NCI-H524 treated with DMSO at 0.1 percent for 48 hours (cell line): ENCODE data around the gene TSC22D4.

ENCODE experiments used
- DNase-seq: peaks from one replicate; lab custom pipeline; 2025; lab: John Stamatoyannopoulos, UW

Gene TSC22D4

DNA sequence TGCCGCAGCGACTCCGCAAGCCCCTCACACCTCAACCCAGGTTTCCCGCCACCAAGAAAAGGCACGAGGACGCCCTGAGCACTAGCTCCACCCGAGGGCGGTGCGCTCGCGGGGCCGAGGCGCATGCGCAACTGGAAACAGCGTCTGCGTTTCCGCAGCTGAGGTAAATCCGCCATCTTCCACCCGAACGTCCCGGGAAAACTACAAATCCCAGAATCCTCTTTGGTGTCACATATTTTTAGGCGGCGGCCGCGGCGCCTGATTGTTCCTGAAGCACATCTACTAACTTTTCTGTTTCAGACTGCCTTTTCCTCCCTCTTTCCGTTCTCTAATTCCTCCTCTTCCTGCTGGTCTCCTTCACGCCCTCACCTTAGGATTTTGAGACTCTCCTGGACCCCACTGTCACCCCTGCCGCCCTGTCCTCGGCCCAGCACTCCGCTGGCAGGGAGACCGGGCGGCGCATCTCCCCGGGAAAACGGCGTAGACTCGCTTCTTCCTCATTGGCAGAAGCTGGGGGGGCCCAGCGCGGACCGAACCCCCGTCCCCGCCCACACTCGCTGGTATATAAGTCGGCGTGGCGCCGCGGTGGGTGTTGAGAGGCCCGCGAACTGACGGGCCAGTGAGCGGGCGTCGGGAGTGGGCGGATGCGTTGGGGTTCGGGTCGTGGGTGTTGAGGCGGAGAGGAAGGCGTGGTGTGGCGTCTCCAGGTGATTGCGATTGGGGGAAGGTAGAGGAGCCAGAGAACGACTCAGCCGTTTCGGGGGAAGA is 50.6 kb downstream of the TSC22D4 start, which contains the start of gene ZCWPW1:
ZCWPW1 (minus strand) TSS at position 505 of the 768 bp plus-strand sequence. CDS start 8,054 bp downstream, outside the sequence.
- DNase-seq = peak; percentile 66

DNA sequence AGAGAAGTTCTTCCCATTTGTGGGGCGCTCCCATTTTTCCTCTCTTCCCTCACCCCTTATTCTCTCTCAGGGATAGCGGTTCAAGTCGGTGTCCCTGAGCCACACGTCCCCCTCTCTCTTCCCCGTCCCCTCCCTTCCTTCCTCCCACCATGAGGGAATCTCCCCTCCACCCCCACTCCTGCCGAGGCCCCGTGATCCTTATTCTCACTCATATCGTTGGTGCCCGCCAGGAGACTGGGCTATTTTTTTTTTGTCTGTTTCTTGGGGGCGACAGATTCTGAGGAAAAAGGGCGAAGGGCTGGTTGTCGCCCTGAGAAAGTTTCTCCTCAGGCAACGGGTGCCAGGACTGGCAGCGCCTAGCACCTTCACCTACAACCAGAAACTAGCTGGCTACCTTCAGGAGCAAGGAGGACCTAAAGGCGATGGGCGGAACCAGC is 51.2 kb downstream of the TSC22D4 start:
- no peak for DNase-seq

- DNase-seq = no peak
Observed at GRCh38 chr7:100426516-100426915, 52.5 kb downstream of the TSC22D4 start.

DNA sequence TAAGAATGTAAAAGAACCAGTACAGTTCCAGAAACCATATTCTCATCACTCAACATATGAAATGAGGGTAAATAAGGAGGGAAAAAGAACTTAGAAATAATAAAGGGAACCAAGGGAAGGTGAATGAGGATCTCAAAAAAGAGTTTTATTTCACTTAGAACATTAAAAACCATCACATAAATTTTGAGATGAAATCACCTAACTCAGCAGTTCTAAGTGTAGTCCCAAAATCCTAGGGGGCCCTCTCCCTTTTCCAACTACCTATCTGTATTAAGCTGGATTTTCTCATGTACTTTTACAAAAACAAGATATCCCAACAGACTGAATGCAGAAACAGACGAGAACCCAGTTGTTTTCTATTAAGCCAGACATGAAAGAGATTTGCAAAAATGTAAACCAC is 53.7 kb downstream of the TSC22D4 start:
- no peak for DNase-seq

- DNase-seq = no peak
Observed at GRCh38 chr7:100423315-100423714, 55.7 kb downstream of the TSC22D4 start.

DNA sequence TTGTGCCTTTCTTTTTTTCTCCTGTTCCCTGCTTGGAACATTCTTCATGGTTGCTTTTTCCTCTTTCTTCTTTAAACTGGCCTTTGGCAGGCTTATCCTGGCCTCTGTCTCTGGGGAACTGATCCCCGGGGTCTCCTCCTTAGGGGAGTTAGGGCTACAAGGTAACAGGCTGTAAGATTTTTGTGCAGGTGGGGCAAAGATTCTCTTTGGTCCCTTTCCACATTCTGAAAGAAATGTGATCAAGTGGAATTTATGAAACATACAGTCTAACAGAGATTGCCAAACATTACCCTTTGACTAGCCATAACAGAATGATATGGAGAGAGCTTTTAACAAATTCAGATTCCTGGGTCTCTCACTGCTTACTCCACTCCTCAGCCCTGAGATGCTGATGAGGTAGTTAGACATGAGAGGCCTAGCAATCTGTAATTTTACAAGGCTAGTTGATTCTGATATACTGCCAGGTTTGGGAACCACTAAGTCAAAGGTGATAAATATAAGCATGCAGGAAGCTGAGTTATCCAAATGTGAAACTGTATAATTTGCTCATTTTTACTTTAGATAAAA is 59.3 kb downstream of the TSC22D4 start:
- DNase-seq = no peak

GRCh38 chr7:100418930-100419659 is 59.9 kb downstream of the TSC22D4 start:
- no peak for DNase-seq
